ENCODE data around the gene MYO1D.
"Not testable (repeated sequence)": the region's sequence is repeated elsewhere in the genome, so short reads cannot be mapped to it uniquely, and the experiment has no call there.

MYO1D gene

DNA sequence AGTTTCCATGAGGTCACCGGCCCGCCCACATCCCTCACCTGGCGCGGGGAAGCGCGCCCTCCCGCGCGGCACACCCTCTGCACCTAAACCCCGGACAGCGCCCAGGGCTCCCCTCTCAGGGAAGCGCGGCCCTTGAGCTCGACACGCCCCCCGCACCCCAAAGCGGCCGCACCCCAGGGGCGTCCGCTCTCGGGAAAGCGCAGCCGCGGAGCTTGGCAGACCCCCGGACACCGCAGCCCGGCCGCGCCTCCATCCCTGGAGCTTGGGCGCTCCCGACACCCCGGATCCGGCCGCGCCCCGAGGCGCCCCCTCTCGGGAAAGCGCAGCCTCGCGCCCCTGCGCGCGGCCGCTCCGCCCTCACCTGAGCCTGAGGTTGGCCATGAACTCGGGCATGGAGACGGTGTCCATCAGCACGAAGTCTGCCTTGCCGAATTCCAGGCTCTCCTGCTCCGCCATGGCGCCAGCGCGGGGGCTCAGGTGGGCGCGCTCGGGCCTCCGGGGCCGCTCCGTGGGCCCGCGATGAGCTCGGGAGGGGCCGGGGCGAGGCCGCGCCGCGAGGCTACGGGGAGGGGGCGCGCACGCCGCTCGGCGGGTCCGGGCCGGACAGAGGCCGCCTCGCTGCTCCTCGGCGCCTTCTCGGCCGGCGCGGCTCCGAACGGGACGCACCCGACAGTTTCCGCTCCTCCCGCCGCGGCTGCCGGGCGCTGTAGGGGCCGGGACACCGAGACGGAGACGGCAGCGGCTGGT is at the start of gene MYO1D:
Gene MYO1D, minus strand, starts transcription at position 708 of the 747 bp plus-strand sequence. Its CDS starts 252 bp downstream, at position 456.
- no peak for DNase-seq

- no peak for DNase-seq
Measured at GRCh38 chr17:32926183-32926582, 49.3 kb upstream of the MYO1D start.

GRCh38 chr17:32923905-32924304 is 47.0 kb upstream of the MYO1D start:
- not testable (repeated sequence) for DNase-seq

- no peak for DNase-seq
Measured at GRCh38 chr17:32921017-32921416, 44.1 kb upstream of the MYO1D start.

DNA sequence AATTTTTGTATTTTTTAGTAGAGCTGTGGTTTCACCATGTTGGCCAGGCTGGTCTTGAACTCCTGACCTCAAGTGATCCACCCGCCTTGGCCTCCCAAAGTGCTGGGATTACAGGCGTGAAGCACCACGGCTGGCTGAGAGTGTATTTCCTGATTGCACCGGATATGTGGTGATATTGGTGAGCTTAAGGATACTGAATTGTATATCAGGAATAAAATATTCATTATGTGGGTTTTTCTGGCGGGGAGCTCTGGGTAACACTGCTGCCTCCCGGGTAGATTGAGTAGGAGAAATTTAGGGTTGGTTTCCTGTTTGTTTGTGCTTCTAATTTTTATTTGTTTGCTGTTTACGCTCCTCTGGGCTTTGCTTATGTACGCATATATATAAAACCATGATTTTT is 43.4 kb upstream of the MYO1D start:
- DNase-seq, result no peak

DNA sequence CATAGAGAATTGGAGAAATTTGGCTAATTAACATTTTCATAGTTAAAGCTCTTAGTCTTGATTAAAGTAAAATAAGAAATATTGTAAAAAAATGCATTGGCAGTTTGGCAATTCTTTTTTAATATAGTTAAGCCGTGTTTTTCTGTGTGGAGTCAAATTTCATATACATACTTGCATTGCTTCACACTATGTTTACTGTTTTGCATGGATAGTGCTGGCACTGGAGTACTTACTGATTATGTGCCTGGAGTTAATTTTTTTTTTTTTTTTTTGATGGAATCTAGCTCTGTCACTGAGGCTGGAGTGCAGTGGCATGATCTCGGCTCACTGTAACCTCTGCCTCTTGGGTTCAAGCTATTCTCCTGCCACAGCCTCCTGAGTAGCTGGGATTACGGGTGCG is 43.0 kb upstream of the MYO1D start:
- DNase-seq, result not testable (repeated sequence)

GRCh38 chr17:32917842-32918241 is 40.9 kb upstream of the MYO1D start:
- DNase-seq, result no peak

DNA sequence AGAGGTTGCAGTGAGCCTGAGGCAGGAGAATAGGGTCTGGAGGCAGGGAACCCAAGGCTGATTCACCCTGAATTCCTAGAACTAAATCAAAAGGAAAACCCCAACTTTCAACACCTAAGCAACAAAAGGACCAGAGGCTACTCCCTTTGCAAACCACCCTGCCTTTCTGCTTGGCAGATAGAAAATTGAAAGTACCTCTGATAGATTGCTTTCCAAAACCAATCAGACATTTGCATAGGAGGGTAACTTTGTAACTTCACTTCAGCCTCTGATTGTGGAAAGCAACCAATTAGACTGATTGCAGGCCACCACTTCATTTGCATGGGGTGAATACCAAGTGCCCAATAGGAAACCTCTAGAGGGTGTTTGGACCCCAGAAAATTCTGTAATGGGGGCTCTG is 40.2 kb upstream of the MYO1D start:
- DNase-seq, result no peak

DNA sequence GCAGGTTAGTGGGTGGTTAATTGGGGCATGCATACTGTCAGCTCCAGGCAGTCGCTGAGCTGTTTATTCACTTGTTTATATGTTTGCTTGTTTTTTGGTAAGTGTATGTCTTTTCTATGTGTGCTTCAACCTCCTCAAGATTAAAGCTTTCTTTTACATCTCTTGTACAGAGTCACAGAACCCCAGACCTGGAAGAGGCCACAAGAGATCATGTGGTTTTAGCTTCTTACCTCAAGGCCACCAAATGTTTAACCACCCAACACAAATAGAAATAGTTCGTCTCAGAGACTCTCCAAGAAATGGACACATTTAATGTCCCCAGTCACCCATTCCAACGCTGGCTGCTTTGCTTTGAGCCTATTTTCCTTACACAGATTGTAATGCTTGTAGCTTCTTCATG is 39.2 kb upstream of the MYO1D start:
- DNase-seq, result no peak

- DNase-seq, result no peak
Measured at GRCh38 chr17:32915245-32915644, 38.3 kb upstream of the MYO1D start.

- no peak for DNase-seq
Measured at GRCh38 chr17:32914181-32914580, 37.3 kb upstream of the MYO1D start.

GRCh38 chr17:32913593-32913992 is 36.7 kb upstream of the MYO1D start:
- DNase-seq, result no peak

DNA sequence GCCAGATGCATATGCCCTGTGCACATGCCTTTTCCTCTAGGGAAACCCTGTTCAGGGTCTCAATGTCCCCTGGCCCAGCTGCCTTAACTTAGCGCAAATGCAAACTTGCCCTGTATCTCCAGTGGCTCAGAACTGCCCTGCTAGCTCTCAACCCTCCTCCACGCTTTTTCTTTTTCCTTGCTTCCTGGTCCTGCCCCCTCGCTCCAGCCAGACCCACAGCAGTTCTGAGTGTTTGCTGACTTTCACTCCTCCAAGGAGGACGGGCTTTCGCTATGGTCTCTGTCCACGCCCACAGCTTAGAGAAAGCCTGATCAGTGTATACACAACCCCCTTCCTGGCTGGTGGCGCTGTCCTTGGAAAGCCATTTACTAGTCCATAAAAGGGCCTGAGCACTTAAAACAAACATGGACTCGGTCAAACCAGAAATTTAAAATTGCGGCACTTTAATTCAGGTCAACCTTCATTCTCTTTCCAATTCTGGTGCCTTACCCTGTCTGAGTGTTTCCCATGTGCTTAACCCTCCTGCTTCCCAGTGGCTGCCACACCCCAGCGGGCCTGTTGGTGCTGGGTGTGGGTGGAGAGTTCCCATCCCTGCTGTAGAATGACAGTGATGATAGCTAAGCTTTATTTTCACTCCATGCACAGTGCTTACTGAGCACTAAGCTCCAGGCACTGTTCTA is 35.4 kb upstream of the MYO1D start:
- no peak for DNase-seq

GRCh38 chr17:32910769-32911168 is 33.8 kb upstream of the MYO1D start:
- no peak for DNase-seq

- peak; percentile 51 to 55 for DNase-seq
Measured at GRCh38 chr17:32909787-32910369, 33.0 kb upstream of the MYO1D start.

GRCh38 chr17:32907583-32907982 is 30.7 kb upstream of the MYO1D start:
- no peak for DNase-seq

DNA sequence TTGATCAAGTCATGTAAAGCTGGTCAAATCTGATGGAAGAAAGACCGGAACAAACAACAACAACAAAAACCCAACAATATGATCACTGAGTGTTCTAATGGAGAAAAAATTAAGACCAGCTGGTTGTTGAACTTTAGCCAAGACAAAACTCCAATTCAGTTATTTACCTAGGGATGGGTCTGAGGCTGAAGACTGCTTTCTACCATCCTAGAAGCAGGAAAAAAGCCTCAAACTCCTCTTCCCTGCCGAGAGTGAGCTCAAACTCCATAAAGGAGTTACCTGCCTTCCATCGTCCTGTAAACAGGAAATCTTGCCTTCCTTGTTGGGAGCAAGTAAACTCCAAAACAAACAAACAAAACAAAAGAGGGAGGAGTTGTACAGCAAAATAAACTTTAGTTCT is 28.0 kb upstream of the MYO1D start:
- DNase-seq, result no peak

GRCh38 chr17:32903774-32904673 is 27.1 kb upstream of the MYO1D start:
- DNase-seq, result no peak

DNA sequence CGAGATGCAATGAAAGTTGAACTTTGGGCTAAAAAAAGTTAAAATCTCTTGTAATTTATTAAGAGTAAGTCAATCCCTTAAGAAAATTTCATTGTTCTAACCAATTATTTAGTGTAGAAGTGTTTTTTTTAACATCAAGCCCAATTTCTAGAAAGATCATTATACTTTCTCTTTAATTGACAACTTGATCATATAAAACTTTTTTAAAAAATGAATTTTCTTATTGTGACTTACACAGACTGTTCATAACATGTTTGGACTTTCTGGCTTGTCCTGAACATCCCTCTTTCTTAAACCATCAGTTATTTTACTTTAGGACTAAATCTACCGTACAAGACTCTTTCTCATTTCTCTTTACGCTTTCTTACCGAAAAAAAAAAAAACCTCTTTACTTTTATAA is 24.8 kb upstream of the MYO1D start:
- no peak for DNase-seq

DNA sequence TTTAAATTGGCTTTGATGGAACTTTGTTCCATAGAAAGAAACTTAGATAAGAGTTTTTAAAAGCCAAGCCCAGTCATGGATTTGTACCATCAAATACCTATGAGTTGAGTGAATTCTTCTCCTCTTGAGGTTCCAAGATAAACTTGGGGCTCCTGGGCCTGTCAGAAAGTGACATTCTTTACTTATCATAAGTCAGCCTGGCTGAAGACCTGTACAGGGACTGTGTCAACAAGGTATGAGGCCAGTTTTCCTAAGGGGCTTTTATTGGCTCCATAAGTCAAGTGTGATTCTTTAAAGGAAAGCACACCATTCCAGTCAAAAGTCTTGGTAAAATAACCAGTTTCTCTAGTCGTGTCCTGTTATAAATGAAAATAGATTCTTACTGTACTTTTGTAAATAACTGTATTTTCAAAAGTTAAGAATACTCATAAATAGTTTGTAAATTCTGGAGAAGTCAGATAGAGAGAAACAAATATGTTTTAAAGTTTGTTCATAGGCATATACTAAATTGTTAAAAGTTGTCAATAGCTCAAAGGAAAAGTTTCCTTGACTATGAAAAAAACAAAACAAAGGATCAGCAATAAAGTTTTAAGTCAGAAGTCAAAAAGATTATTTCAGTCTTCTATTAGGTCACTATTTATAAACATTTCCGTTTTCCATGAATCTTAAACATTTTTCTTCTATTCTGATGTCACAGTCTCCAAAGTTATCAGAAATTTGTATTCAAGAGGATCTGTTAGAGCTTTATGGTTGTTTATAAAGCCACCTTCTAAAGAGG is 22.5 kb upstream of the MYO1D start:
- no peak for DNase-seq

GRCh38 chr17:32896647-32897258 is 19.8 kb upstream of the MYO1D start:
- no peak for DNase-seq

- no peak for DNase-seq
Measured at GRCh38 chr17:32894245-32894644, 17.3 kb upstream of the MYO1D start.

Data from Kasumi-1 (cell line).